ENCODE measurements around the gene MYO1E.
A peak's percentile ranks its signal among the peaks of the same experiment; 100 is the strongest.
"Not testable (repeated sequence)": the region's sequence is repeated elsewhere in the genome, so short reads cannot be mapped to it uniquely, and the experiment has no call there.

MYO1E gene

GRCh38 chr15:59290295-59291212 lies 82.1 kb downstream of the MYO1E start:
- no peak for DNase-seq

DNA sequence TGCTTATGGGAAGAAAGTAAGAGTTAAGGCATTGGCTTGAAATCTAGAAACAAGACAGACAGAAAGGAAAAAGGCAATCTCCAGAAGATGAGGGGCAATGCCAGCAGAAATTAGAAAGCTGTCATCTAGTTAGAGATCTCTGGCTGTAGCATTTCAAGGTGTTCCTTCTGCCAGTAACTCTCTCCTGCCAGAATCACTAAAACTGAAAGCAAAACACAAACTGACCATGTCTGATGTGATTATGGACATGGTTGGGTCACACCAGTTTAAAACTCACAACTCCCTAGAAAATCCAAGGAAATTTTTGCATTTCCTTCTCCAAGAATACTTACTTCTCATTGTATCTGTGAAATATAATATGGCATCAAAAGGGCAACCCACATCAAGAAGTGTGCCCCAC lies 83.1 kb downstream of the MYO1E start:
- no peak for DNase-seq

DNA sequence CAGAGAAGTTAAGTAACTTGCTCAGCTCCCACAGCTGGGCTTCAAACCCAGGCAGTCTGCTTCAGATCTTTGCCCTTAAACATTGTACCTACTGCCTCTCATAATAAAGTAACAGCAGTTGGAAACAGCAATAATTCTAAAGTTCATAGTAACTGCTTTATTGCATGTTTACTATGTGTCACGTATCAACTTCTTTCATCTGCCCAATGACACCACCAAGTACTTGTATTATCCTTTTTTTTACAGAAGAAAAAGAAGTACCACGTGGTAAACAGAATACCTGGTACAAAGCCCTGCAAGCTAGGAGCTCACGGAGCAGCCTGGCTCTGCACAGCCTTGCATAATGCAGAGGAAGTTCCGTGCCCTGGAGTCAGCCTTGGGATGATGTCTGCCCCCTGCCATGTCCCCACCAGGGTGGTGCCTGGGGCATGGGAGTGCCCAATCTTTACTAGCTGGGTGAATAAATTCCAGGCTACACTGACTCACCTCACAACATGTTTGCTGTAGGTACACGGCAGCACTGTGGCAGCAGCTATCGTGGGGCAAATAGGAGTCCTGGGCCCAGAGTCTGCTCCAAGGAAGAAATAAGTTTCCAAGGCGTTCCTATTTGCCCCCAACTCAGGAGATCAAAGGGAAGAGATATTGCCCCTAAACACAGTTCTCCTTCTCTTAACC lies 88.8 kb downstream of the MYO1E start:
- no peak for DNase-seq

GRCh38 chr15:59282515-59283337 lies 89.9 kb downstream of the MYO1E start:
- DNase-seq = no peak

- DNase-seq = no peak
Observed at GRCh38 chr15:59281699-59282098, 91.0 kb downstream of the MYO1E start.

- DNase-seq = no peak
Observed at GRCh38 chr15:59280855-59281254, 91.8 kb downstream of the MYO1E start.

GRCh38 chr15:59280292-59280691 lies 92.4 kb downstream of the MYO1E start:
- DNase-seq = not testable (repeated sequence)

DNA sequence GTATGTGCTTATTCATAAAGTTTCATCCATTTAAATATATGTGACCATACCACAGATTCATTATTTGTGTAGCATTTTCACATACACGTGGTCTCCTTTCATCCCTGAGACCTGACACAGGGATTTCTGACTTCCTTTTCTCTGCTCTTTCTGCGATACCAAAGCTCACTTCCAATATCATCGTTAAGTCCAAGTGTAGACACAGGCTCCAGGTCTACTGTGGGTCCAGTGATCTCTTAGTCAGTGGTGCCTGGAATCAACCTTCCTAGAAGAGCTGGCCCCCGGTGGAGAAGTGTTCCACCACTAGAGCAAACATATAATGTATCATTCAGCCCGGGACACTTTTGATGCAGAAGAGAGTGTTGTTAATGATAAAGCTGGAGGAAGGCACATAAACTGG lies 93.6 kb downstream of the MYO1E start:
- no peak for DNase-seq

GRCh38 chr15:59278120-59278519 lies 94.6 kb downstream of the MYO1E start:
- no peak for DNase-seq

DNA sequence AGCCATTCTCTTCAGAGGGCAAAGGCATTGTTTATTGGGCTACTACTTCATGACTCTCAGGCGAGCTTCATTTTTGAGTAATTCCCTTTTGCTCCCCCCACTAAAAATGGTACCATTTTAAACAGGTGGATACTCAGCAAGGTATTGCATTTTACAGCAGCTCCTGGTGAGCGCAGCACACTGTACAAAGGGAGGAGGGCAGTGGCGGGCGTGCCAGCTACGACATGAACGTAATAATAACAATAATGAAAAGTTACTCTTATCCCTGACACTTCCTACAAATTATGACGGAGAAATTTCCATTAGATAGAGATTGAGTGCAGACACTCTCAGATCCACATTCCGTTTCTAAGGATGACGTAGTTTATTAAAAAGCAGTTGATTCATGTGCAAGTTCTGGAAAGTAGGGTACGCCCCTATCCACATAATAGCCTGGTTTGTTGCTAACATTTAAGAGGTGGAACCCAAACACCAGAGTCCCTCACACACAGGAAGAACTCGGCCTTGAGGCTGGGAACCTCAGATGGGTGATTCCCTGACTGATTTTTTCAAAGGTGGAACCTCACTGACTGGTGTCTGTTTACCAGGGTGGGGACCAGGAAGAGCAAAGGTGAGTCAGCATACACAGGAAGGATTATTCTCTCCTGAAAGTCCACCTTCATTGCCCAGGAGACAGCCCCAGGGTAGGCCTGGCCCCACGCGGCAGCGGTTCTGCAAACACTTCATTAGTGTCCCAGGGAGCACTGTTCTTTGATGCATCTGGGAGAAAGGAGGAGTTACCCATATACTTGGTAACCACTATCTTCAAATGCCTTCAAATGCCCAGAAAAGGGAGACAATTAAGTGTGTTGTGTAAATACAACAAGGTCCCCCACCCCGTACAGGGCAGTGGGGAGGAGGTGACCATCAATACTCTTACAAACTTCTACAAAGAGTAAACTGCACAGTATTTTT lies 96.2 kb downstream of the MYO1E start:
- no peak for DNase-seq

DNA sequence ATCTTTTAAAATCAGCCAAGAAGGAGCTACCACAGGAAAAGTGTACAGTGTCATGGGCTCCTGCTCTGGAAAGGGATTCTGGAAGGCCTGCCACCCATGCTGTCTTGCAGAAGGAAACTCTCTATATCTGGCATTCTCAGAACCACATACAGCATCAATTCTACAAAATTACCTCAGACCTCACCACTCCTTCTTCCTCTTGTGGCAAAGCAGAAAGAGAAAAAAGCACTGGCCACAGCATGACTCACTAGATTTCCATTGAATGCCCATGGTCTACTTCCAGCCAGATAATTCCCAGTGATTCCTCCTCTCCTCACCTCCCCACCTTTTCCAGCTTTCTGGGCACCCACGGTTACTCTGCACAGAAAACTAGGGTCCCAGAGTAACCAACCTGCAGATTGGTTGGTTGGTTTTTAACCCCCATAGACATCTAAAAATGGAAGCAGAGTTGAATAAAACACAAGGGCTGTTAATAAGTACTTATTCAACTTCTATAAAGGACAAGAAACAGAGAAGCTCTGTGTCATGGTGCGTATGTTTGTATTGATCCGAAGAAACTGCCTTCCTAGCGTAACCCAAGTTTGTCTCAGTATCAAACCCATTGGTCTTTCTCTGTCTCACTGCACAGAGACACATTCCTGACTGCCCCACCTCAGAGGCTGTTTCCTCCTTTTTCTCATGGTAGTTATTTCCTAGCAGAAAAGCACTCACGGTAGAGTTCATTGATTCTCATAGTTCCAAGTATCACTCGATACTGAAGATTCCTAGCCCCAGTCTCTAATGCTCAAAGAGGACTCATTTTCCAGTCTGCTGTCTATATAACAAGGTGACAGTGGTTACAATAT lies 98.3 kb downstream of the MYO1E start:
- DNase-seq = peak in 1 of 5 experiments; percentile 70

DNA sequence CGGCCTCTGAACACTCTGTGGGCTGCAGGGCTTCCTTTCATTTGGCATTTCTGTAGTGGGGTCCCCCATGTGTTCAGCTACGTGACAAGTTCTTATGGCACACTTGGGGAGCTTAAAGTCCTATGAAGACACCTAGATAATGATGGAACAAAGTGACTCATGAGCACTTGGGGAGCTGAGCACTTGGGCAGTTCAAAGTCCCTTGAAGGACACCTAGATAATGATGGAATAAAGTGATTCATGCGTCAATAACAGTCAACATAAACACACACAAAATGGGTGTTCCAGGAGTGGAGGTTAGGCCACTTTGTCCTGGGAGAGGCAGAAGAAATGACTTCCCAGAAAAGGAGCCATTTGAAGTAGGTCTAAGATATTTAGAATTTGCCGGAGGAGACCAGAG lies 99.4 kb downstream of the MYO1E start:
- DNase-seq = no peak

- DNase-seq = no peak
Observed at GRCh38 chr15:59271595-59272201, 101.0 kb downstream of the MYO1E start.

- no peak for DNase-seq
Observed at GRCh38 chr15:59268852-59269407, 103.7 kb downstream of the MYO1E start.

DNA sequence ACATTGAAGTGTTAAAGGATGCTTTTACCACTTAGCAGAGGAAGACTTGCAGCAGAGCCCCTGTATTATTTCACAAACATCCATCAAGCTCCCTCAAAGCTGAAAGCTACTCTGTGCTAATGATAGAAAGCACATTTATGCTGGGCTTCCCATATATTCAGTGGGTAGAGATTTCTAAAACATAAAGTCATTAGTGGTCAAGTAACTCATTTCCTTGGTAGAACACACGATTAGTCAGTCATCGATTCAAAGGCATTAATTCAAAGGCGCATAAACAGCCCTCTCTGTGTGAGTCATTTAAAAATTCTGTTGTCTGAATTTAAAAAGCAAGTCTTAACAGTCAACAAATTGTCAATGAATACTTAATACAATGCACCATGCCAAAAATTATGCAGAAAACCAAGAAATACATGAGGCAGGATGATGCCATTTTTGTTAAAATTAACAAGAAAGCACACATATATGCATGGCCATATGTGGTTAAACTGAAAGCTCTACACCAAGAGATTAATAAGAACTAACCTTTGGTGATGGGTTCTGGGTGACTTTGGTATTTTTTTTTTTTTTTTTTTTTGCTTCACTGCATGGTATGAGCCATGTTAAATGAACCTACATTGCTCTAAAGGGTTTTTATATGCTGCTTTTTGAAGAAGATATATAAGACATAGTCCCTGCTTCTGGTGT lies 104.4 kb downstream of the MYO1E start:
- DNase-seq = peak in 1 of 5 experiments; percentile 31

DNA sequence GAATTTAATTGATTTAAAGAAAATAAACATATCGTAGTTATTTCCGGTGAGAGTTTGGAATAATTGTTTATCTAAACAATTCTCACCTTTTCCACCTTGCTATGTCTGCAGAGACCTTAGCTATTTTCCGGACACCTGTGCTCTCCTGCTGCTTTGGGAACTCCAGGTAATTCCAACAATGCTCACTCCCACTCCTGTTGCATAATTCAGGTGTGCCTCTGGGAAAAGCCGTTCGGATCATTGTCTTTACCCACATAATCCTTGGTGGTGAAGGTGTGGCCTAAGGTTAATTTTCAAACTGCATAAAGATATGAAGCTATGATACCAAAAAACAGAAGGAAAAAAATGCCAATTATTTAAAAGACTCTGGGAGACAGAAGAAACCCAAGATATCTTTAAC lies 106.6 kb downstream of the MYO1E start:
- DNase-seq = no peak

- no peak for DNase-seq
Observed at GRCh38 chr15:59262316-59262715, 110.4 kb downstream of the MYO1E start.

GRCh38 chr15:59260090-59260489 lies 112.6 kb downstream of the MYO1E start:
- no peak for DNase-seq

GRCh38 chr15:59259137-59259943 lies 113.3 kb downstream of the MYO1E start:
- no peak for DNase-seq

Data from T-helper 2 cell (primary cell).